Measurements from ENCODE around the gene ARX.

GRCh38 chrX:24999511-24999910 is 16.3 kb downstream of the ARX start:
- TF ChIP-seq CTCF (IDR thresholded peaks at IDR 0.05) (no peak), POLR2A (IDR thresholded peaks at IDR 0.05) (no peak)

Measured in testis (tissue), 2 donors.